Brain microvascular endothelial cell (primary cell): ENCODE measurements around the gene YWHAH.

Experiments used
- DNase-seq: peaks from one replicate; pipeline ENCODE4 v3.0.0-alpha.2; 2020
- H3K27ac ChIP-seq: fragments of 250-450 bp; sonication (Bioruptor Pico); 2 replicates; pipeline ENCODE4 v1.5.1; 2020; ENCODE audit warnings: mild to moderate bottlenecking, moderate library complexity
- H3K27me3 ChIP-seq: fragments of 250-450 bp; sonication (Bioruptor Pico); replicated peaks from 2 replicates; pipeline ENCODE4 v1.5.1; 2020; ENCODE audit warnings: mild to moderate bottlenecking
- H3K36me3 ChIP-seq: fragments of 250-450 bp; sonication (Bioruptor Pico); replicated peaks from 2 replicates; pipeline ENCODE4 v1.5.1; 2020; ENCODE audit warnings: mild to moderate bottlenecking
- H3K4me3 ChIP-seq: 2 replicates; pipeline ENCODE4 v1.5.1; 2011; ENCODE audit warnings: low read depth, mild to moderate bottlenecking, control low read depth, low read length, moderate library complexity
- CTCF ChIP-seq: IDR thresholded peaks from 2 replicates; pipeline ENCODE4 v1.5.1; 2011; ENCODE audit warnings: low read depth, mild to moderate bottlenecking, moderate library complexity, low read length, control low read depth, inconsistent platforms; ENCODE audit errors: missing control alignments
- in situ Hi-C: cut with HindIII; loops from 2 replicates; pipeline ENCODE4 v1.10.0; 2017; ENCODE audit warnings: low sequenced_read_pairs, low pct_ligation_motif_present

Gene YWHAH

GRCh38 chr22:31998784-31999385, 54.5 kb downstream of the YWHAH start:
- no peak overlapping the region for H3K4me3 ChIP-seq
- TF ChIP-seq CTCF = no peak
- in situ Hi-C loops = no loop called here
- H3K27ac ChIP-seq = no peak overlapping the region
- DNase-seq = no peak
- no peaks in the 10 kb centered on the region for H3K27me3 ChIP-seq
- no peaks in the 10 kb centered on the region for H3K36me3 ChIP-seq

- no peaks in the 10 kb centered on the region for H3K36me3 ChIP-seq
- H3K4me3 ChIP-seq = no peak overlapping the region
- no peak overlapping the region for H3K27ac ChIP-seq
- in situ Hi-C loops = no loop called here
- no peak for TF ChIP-seq CTCF
- no peaks in the 10 kb centered on the region for H3K27me3 ChIP-seq
- no peak for DNase-seq
Measured at GRCh38 chr22:32000181-32000580, 55.8 kb downstream of the YWHAH start.

GRCh38 chr22:32005453-32005852, 61.1 kb downstream of the YWHAH start:
- Histone ChIP-seq H3K27me3 (no peaks in the 10 kb centered on the region), H3K27ac (no peak overlapping the region), H3K36me3 (no peaks in the 10 kb centered on the region), H3K4me3 (no peak overlapping the region)
- in situ Hi-C loops = no loop called here
- DNase-seq = peak; percentile 45
- no peak for TF ChIP-seq CTCF
